ENCODE measurements around the gene ENPP6. TPM values are rescaled to one million over a fixed set of nuclear protein-coding genes. Genes with fewer than 3 reads are reported as not detected.
A peak's percentile ranks its signal among the peaks of the same experiment; 100 is the strongest.

ENPP6 gene
- total and polyA plus RNA-seq, 2 of the 13 experiments (the other 11 are each of a cell fraction or from before 2014, with no cell fraction given) = not detected

DNA sequence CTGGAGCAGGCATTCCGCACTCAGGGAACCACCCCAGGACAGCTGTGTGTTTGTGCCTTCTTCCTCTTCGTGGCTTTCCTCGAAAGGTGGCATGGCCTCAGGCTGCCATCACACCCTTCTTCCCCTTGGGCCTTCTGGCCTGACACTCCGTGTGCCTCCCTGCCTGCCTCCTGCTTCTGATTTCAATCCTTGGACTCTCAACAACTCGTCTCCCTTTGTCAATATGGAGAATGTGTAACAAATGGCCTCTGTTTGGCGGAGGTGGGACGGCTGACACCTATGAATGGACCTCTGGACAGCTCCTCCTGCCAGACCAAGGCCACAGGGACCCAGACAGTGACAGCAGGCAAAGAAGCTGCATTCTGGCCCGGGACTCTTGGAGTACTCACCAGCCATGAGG, 137.0 kb downstream of the ENPP6 start:
- H3K4me3 ChIP-seq (replicated peaks in 1 of 3; ENCODE audit: insufficient read depth in 1 of 3, low read depth in 2 of 3, low read length in 3 of 3) = no peak overlapping the region
- ChIA-PET POLR2A (interaction anchor here (0.6 kb wide), 1 partner anchor 23 kb away, joined by 4 read pairs; no protein-coding TSS in a partner anchor), CTCF (ENCODE audit: low intra/inter-chr PET ratio, low total read pairs) (no interaction called here)
- no peak overlapping the region for H3K9ac ChIP-seq (ENCODE audit: insufficient read depth, low read depth, low read length)
- no peaks in the 10 kb centered on the region for H3K79me2 ChIP-seq (ENCODE audit: insufficient read depth, low read length)
- H3K9me3 ChIP-seq (ENCODE audit: low read length) = no peaks in the 10 kb centered on the region
- H3K36me3 ChIP-seq (replicated peaks in 1 of 2; ENCODE audit: control insufficient read depth in 1 of 2, insufficient read depth in 2 of 2, low read length in 2 of 2) = no peaks in the 10 kb centered on the region
- ATAC-seq (peak; percentile 92), DNase-seq (ENCODE audit: low spot score) (peak; percentile 29), FAIRE-seq (peak; percentile 74)
- peak overlapping the region; percentile 42 for H3K4me2 ChIP-seq (ENCODE audit: low read depth, low read length)
- intact Hi-C loops (cut with micrococcal nuclease; ENCODE audit: unreplicated experiment) (no loop called here), in situ Hi-C loops (cut with HindIII; ENCODE audit: extremely low pct_ligation_motif_present, low pct_unique_long_range_greater_than_20kb) (no loop called here)
- H3K4me1 ChIP-seq (ENCODE audit: insufficient read depth, low read length) = peaks cover 25% of the 10 kb centered on the region
- H4K20me1 ChIP-seq (ENCODE audit: insufficient read depth, low read length) = no peaks in the 10 kb centered on the region
- no peak overlapping the region for H3K27ac ChIP-seq (ENCODE audit: extremely low read length, insufficient read depth, low read length)
- H3K27me3 ChIP-seq (ENCODE audit: control insufficient read depth in 1 of 2, insufficient read depth in 2 of 2, low read length in 2 of 2) = peaks cover 2 to 3% of the 10 kb centered on the region in 2 experiments; a peak in 3 of 5 replicates
- no peak overlapping the region for H2AFZ ChIP-seq (ENCODE audit: low read length)
- no TSS peak for BruUV-seq (replicated peaks)
- WGBS (ENCODE audit: low lambda C conversion rate) = 25% methylated on average over 8 of the region's 8 CpGs
- TF ChIP-seq ZNF44 (CRISPR knock-in tag; IDR thresholded peaks at IDR 0.05) (no peak), NFE2 (CRISPR knock-in tag; IDR thresholded peaks at IDR 0.05) (no peak), IRX3 (CRISPR knock-in tag; IDR thresholded peaks at IDR 0.05; ENCODE audit: borderline replicate concordance, low read depth) (peak; percentile 36; the same call in 1 of the 2 replicates), AHDC1 (CRISPR knock-in tag; IDR thresholded peaks at IDR 0.05; ENCODE audit: borderline replicate concordance) (peak; percentile 63), MIXL1 (CRISPR knock-in tag; IDR thresholded peaks at IDR 0.05) (no peak), EP300 (IDR thresholded peaks at IDR 0.05; ENCODE audit: low read depth in 2 of 2, low read length in 2 of 2) (0 out of 4 replicates have a peak, but pooled peaks of 1 of the 2 experiments have one; percentile 39), EP300 (CRISPR knock-in tag; IDR thresholded peaks at IDR 0.05; ENCODE audit: borderline replicate concordance) (no peak; the same call in 1 of the 2 replicates), ZNF317 (CRISPR knock-in tag; IDR thresholded peaks at IDR 0.05) (peak; percentile 87), MAX (IDR thresholded peaks at IDR 0.05) (peak; percentile 81), NR2F1 (CRISPR knock-in tag; IDR thresholded peaks at IDR 0.05) (peak in 1 of 2 experiments; percentile 75; a peak in 2 of 4 replicates), ZNF577 (CRISPR knock-in tag; IDR thresholded peaks at IDR 0.05; ENCODE audit: borderline replicate concordance, low read depth) (no peak)
- TF ChIP-seq, protein P1, sequence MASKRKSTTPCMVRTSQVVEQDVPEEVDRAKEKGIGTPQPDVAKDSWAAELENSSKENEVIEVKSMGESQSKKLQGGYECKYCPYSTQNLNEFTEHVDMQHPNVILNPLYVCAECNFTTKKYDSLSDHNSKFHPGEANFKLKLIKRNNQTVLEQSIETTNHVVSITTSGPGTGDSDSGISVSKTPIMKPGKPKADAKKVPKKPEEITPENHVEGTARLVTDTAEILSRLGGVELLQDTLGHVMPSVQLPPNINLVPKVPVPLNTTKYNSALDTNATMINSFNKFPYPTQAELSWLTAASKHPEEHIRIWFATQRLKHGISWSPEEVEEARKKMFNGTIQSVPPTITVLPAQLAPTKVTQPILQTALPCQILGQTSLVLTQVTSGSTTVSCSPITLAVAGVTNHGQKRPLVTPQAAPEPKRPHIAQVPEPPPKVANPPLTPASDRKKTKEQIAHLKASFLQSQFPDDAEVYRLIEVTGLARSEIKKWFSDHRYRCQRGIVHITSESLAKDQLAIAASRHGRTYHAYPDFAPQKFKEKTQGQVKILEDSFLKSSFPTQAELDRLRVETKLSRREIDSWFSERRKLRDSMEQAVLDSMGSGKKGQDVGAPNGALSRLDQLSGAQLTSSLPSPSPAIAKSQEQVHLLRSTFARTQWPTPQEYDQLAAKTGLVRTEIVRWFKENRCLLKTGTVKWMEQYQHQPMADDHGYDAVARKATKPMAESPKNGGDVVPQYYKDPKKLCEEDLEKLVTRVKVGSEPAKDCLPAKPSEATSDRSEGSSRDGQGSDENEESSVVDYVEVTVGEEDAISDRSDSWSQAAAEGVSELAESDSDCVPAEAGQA (IDR thresholded peaks at IDR 0.05; ENCODE audit: low read depth) = peak; percentile 28; the same call in 1 of the 2 replicates
- TF ChIP-seq, protein P1 (CRISPR knock-in tag; IDR thresholded peaks at IDR 0.05; ENCODE audit: borderline replicate concordance) = no peak

All from HepG2 (cell line).